PFSK-1 (cell line): Measurements from ENCODE around the gene SUSD3.

Experiments used
- FOXP2 ChIP-seq: optimal IDR thresholded peaks from 2 replicates; pipeline ENCODE3; 2011; ENCODE audit warnings: borderline replicate concordance, control low read depth, inconsistent platforms; ENCODE audit not compliant: insufficient read depth; ENCODE audit errors: extremely low read length, extremely low read depth
- POLR2AphosphoS5 ChIP-seq: IDR thresholded peaks from 2 replicates; pipeline ENCODE4 v1.6.1; 2012; ENCODE audit warnings: low read depth, mild to moderate bottlenecking, control low read depth, low read length, moderate library complexity
- SIN3A ChIP-seq: IDR thresholded peaks from 2 replicates; pipeline ENCODE4 v1.6.1; 2012; ENCODE audit warnings: mild to moderate bottlenecking, low read length, moderate library complexity, borderline replicate concordance; ENCODE audit not compliant: insufficient read depth
- TAF1 ChIP-seq: IDR thresholded peaks from 2 replicates; pipeline ENCODE4 v1.6.1; 2012; ENCODE audit warnings: low read length, control low read depth, borderline replicate concordance; ENCODE audit not compliant: insufficient read depth
- TF ChIP-seq, protein P1 (sequence below), 2 experiments: IDR thresholded peaks; 2 replicates each; pipeline versions ENCODE4 v1.6.1 to v1.8.0; 2011 to 2012; ENCODE audit warnings: low read depth in 2 of 2, low read length in 2 of 2, control low read depth in 1 of 2, inconsistent platforms in 1 of 2, mild to moderate bottlenecking in 1 of 2, moderate library complexity in 1 of 2; ENCODE audit not compliant: insufficient read depth in 1 of 2

Gene SUSD3

DNA sequence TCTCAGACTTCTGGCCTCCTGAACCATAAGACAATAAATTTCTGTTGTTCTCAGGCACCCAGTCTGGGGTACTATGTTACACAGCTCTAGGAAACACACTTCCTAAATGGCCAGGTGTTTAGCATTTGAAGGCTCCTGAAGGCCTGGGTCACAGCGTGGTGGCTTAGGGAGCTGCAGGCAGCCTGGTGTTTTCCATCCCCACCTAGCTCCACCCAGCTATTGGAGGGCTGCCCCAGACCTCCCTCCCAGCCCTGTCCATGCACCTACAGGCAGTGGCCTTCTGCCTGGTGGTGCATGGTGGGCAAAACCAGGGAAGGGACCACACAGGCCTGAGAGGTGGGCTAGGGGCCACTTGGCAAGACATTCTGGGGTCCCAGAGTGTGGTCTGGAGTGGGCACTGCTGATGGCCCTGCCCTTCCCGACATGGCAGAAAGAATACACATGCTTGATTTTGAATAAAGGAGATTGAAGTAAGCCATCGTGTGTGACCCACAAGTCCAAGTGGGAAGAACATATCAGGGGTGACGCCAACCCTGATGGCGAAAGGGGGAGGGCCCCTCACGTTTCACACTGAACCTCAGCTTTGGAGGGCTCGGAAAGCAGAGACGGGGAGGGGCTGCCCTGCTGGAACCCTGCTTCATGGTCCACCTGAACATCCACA, 1.3 kb upstream of the SUSD3 start:
- TF ChIP-seq SIN3A (no peak), TAF1 (no peak), POLR2AphosphoS5 (no peak), FOXP2 (no peak)
- TF ChIP-seq, protein P1, sequence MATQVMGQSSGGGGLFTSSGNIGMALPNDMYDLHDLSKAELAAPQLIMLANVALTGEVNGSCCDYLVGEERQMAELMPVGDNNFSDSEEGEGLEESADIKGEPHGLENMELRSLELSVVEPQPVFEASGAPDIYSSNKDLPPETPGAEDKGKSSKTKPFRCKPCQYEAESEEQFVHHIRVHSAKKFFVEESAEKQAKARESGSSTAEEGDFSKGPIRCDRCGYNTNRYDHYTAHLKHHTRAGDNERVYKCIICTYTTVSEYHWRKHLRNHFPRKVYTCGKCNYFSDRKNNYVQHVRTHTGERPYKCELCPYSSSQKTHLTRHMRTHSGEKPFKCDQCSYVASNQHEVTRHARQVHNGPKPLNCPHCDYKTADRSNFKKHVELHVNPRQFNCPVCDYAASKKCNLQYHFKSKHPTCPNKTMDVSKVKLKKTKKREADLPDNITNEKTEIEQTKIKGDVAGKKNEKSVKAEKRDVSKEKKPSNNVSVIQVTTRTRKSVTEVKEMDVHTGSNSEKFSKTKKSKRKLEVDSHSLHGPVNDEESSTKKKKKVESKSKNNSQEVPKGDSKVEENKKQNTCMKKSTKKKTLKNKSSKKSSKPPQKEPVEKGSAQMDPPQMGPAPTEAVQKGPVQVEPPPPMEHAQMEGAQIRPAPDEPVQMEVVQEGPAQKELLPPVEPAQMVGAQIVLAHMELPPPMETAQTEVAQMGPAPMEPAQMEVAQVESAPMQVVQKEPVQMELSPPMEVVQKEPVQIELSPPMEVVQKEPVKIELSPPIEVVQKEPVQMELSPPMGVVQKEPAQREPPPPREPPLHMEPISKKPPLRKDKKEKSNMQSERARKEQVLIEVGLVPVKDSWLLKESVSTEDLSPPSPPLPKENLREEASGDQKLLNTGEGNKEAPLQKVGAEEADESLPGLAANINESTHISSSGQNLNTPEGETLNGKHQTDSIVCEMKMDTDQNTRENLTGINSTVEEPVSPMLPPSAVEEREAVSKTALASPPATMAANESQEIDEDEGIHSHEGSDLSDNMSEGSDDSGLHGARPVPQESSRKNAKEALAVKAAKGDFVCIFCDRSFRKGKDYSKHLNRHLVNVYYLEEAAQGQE (IDR thresholded peaks at IDR 0.05; ENCODE audit: insufficient read depth in 1 of 2, low read depth in 2 of 2, low read length in 2 of 2), result no peak

GRCh38 chr9:93057703-93058354, 672 bp upstream of the SUSD3 start:
- no peak for TF ChIP-seq FOXP2
- no peak for TF ChIP-seq SIN3A
- no peak for TF ChIP-seq POLR2AphosphoS5
- no peak for TF ChIP-seq TAF1
- TF ChIP-seq, protein P1 (IDR thresholded peaks at IDR 0.05; ENCODE audit: insufficient read depth in 1 of 2, low read depth in 2 of 2, low read length in 2 of 2), result no peak

- no peak for TF ChIP-seq FOXP2
- no peak for TF ChIP-seq SIN3A
- TF ChIP-seq, protein P1 (IDR thresholded peaks at IDR 0.05; ENCODE audit: insufficient read depth in 1 of 2, low read depth in 2 of 2, low read length in 2 of 2), result no peak
- TF ChIP-seq POLR2AphosphoS5, result no peak
- TF ChIP-seq TAF1, result no peak
Measured at GRCh38 chr9:93059011-93059714, 662 bp downstream of the SUSD3 start.

DNA sequence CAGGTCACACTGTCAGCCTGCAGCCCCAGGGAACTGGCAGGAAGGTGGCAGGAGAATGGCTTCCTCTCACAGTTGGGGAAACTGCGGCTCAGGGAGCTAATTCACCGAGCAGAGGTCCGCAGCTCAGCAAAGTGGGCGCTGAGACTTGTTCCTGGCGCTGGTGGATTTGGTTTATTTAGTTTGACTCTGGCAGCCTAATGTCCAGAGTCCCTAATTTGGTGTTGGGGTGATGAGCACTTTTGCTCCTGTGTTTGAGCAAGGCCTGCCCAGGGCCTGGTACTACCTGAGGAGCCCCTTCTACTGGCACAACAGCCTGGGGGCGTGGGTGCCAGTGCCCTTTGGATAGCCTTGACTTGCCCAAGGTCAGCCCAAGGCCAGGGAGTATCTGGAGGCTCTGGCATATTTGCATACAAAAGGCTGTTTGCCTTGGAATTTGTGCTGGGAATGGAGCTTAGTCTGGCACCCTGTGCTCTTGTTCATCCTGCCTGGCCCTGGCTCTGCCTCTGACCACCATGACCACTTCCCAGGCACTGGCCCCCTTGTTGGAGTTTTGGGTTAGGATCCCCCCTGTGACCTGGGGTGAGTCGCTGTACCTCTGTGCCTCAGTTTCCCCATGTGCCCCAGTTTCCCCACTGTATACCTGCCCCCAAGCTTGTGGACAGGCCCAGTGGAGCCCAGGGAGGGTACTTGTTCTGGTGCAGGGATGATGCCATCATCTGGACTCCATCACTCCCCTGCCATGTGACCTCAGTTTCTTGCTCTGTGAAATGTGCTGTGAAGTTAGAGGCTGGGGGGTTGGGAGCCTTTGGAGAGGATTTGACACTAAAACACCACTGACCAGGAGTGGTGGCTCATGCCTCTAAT, 1.4 kb downstream of the SUSD3 start:
- no peak for TF ChIP-seq SIN3A
- no peak for TF ChIP-seq POLR2AphosphoS5
- TF ChIP-seq TAF1, result no peak
- TF ChIP-seq, protein P1 (IDR thresholded peaks at IDR 0.05; ENCODE audit: insufficient read depth in 1 of 2, low read depth in 2 of 2, low read length in 2 of 2), result no peak
- TF ChIP-seq FOXP2, result no peak
